Esophagus muscularis mucosa (tissue), 4 donors: ENCODE measurements around the gene ZBTB16.

Source experiments
- EP300 ChIP-seq: sonication (generic); formaldehyde crosslinking; IDR thresholded peaks from one replicate; pipeline ENCODE4 v1.6.1; 2017; ENCODE audit warnings: antibody characterized with exemption
- POLR2A ChIP-seq: fragments of 450-650 bp; IDR thresholded peaks from one replicate; pipeline ENCODE4 v1.6.1; 2017; ENCODE audit warnings: antibody characterized with exemption, moderate library complexity, mild to moderate bottlenecking, low read depth
- POLR2AphosphoS5 ChIP-seq, 2 donors: sonication (generic); formaldehyde crosslinking; IDR thresholded peaks; one replicate each; pipeline ENCODE4 v1.6.1; 2017; ENCODE audit warnings: antibody characterized with exemption in 2 of 2
- TF ChIP-seq, protein P1 (sequence below), 3 experiments: fragments of 200-600 bp in 2 of 3; fragments of 450-650 bp in 1 of 3; sonication (generic) in 2 of 3; IDR thresholded peaks; one replicate each; pipeline ENCODE4 v1.5.1; 2017 to 2019; ENCODE audit warnings: antibody characterized with exemption in 3 of 3, mild to moderate bottlenecking in 2 of 3, moderate library complexity in 1 of 3

DNA sequence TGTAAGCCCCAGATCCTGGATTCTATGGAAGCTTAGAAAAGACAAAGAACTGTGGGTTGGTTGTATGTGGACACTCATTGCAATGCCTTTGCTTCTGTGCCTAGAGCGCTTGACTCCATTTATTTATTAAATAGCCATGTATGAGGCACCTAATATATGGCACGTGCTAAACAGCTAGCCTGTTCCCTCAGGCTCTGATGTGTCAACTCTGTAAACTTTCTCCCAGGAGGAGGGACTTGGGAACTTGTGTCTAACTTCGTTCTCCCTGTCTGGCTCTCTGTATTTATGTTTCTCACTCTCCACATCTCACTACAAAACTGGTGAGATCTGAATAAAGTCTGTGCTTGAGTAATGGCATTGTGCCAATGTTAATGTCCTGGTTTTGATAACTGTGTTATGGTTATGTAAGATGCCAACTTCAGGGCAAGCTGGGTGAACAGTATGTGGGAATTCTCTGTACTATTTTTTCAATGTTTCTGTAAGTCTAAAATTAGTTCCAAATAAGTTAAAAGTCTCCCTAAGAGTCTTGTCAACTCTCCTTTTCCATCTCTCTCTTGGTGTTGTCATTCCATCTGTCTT, 34.1 kb upstream of the ZBTB16 start:
- TF ChIP-seq, protein P1, sequence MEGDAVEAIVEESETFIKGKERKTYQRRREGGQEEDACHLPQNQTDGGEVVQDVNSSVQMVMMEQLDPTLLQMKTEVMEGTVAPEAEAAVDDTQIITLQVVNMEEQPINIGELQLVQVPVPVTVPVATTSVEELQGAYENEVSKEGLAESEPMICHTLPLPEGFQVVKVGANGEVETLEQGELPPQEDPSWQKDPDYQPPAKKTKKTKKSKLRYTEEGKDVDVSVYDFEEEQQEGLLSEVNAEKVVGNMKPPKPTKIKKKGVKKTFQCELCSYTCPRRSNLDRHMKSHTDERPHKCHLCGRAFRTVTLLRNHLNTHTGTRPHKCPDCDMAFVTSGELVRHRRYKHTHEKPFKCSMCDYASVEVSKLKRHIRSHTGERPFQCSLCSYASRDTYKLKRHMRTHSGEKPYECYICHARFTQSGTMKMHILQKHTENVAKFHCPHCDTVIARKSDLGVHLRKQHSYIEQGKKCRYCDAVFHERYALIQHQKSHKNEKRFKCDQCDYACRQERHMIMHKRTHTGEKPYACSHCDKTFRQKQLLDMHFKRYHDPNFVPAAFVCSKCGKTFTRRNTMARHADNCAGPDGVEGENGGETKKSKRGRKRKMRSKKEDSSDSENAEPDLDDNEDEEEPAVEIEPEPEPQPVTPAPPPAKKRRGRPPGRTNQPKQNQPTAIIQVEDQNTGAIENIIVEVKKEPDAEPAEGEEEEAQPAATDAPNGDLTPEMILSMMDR (IDR thresholded peaks at IDR 0.05) = no peak
- TF ChIP-seq POLR2AphosphoS5 (IDR thresholded peaks at IDR 0.05) (no peak), POLR2A (no peak), EP300 (no peak)
